ENCODE measurements around the gene OTUD3.
"Not testable (repeated sequence)": the region's sequence is repeated elsewhere in the genome, so short reads cannot be mapped to it uniquely, and the experiment has no call there.

The OTUD3 gene

GRCh38 chr1:19861034-19861433, 21.2 kb upstream of the OTUD3 start:
- Mint-ChIP-seq H3K36me3 (ENCODE audit: low read depth) (no peaks in the 10 kb centered on the region), H3K4me3 (no peak overlapping the region), H3K27ac (no peak overlapping the region), H3K4me1 (ENCODE audit: low read depth) (peaks cover 5% of the 10 kb centered on the region), H3K9me3 (peaks cover 5% of the 10 kb centered on the region), H3K27me3 (ENCODE audit: low read depth) (peaks cover 16% of the 10 kb centered on the region)

- H3K27ac Mint-ChIP-seq = no peak overlapping the region
- H3K9me3 Mint-ChIP-seq = peaks cover 5% of the 10 kb centered on the region
- H3K4me1 Mint-ChIP-seq (ENCODE audit: low read depth) = peaks cover 5% of the 10 kb centered on the region
- H3K36me3 Mint-ChIP-seq (ENCODE audit: low read depth) = no peaks in the 10 kb centered on the region
- peaks cover 23% of the 10 kb centered on the region for H3K27me3 Mint-ChIP-seq (ENCODE audit: low read depth)
- H3K4me3 Mint-ChIP-seq = no peak overlapping the region
These were observed 20.2 kb upstream of the OTUD3 start for GRCh38 chr1:19861842-19862530.

- Mint-ChIP-seq H3K36me3 (ENCODE audit: low read depth) (no peaks in the 10 kb centered on the region), H3K27me3 (ENCODE audit: low read depth) (peaks cover 25% of the 10 kb centered on the region), H3K4me3 (no peak overlapping the region), H3K27ac (no peak overlapping the region), H3K9me3 (peaks cover 5% of the 10 kb centered on the region), H3K4me1 (ENCODE audit: low read depth) (peaks cover 5% of the 10 kb centered on the region)
These were observed 19.3 kb upstream of the OTUD3 start for GRCh38 chr1:19862944-19863343.

- no peaks in the 10 kb centered on the region for H3K4me1 Mint-ChIP-seq (ENCODE audit: low read depth)
- H3K27ac Mint-ChIP-seq = no peak overlapping the region
- peaks cover 5% of the 10 kb centered on the region for H3K9me3 Mint-ChIP-seq
These were observed 17.5 kb upstream of the OTUD3 start for GRCh38 chr1:19864570-19865160.

GRCh38 chr1:19866029-19866428, 16.2 kb upstream of the OTUD3 start:
- H3K4me1 Mint-ChIP-seq (ENCODE audit: low read depth) = no peaks in the 10 kb centered on the region
- no peak overlapping the region for H3K4me3 Mint-ChIP-seq
- peaks cover 5% of the 10 kb centered on the region for H3K9me3 Mint-ChIP-seq
- no peak overlapping the region for H3K27ac Mint-ChIP-seq
- no peaks in the 10 kb centered on the region for H3K36me3 Mint-ChIP-seq (ENCODE audit: low read depth)
- peaks cover 27% of the 10 kb centered on the region for H3K27me3 Mint-ChIP-seq (ENCODE audit: low read depth)

More at GRCh38 chr1:19864570-19865160, 17.5 kb upstream of the OTUD3 start:
- H3K4me3 Mint-ChIP-seq = no peak overlapping the region
- no peaks in the 10 kb centered on the region for H3K36me3 Mint-ChIP-seq (ENCODE audit: low read depth)
- H3K27me3 Mint-ChIP-seq (ENCODE audit: low read depth) = peaks cover 34% of the 10 kb centered on the region

- Mint-ChIP-seq H3K27me3 (ENCODE audit: low read depth) (peaks cover 27% of the 10 kb centered on the region), H3K9me3 (peaks cover 5% of the 10 kb centered on the region), H3K27ac (no peak overlapping the region), H3K4me1 (ENCODE audit: low read depth) (no peaks in the 10 kb centered on the region), H3K4me3 (no peak overlapping the region), H3K36me3 (ENCODE audit: low read depth) (no peaks in the 10 kb centered on the region)
These were observed 15.4 kb upstream of the OTUD3 start for GRCh38 chr1:19866758-19867157.

GRCh38 chr1:19868575-19868974, 13.6 kb upstream of the OTUD3 start:
- H3K36me3 Mint-ChIP-seq (ENCODE audit: low read depth); H3K4me3 Mint-ChIP-seq; H3K27ac Mint-ChIP-seq; H3K9me3 Mint-ChIP-seq; H3K4me1 Mint-ChIP-seq (ENCODE audit: low read depth): not testable (repeated sequence)
- H3K27me3 Mint-ChIP-seq (ENCODE audit: low read depth) = peaks cover 30% of the 10 kb centered on the region

- H3K27ac Mint-ChIP-seq; H3K4me3 Mint-ChIP-seq; H3K36me3 Mint-ChIP-seq (ENCODE audit: low read depth); H3K9me3 Mint-ChIP-seq; H3K4me1 Mint-ChIP-seq (ENCODE audit: low read depth): not testable (repeated sequence)
- peaks cover 30% of the 10 kb centered on the region for H3K27me3 Mint-ChIP-seq (ENCODE audit: low read depth)
These were observed 12.7 kb upstream of the OTUD3 start for GRCh38 chr1:19869453-19869852.

- H3K27ac Mint-ChIP-seq = no peak overlapping the region
- H3K9me3 Mint-ChIP-seq = no peaks in the 10 kb centered on the region
- H3K4me1 Mint-ChIP-seq (ENCODE audit: low read depth) = no peaks in the 10 kb centered on the region
- H3K36me3 Mint-ChIP-seq (ENCODE audit: low read depth) = no peaks in the 10 kb centered on the region
- H3K27me3 Mint-ChIP-seq (ENCODE audit: low read depth) = peaks cover 27% of the 10 kb centered on the region
- H3K4me3 Mint-ChIP-seq = no peak overlapping the region
These were observed 12.3 kb upstream of the OTUD3 start for GRCh38 chr1:19869929-19870328.

- no peak overlapping the region for H3K4me3 Mint-ChIP-seq
- H3K36me3 Mint-ChIP-seq (ENCODE audit: low read depth) = no peaks in the 10 kb centered on the region
- no peak overlapping the region for H3K27ac Mint-ChIP-seq
- H3K4me1 Mint-ChIP-seq (ENCODE audit: low read depth) = no peaks in the 10 kb centered on the region
- H3K9me3 Mint-ChIP-seq = no peaks in the 10 kb centered on the region
- H3K27me3 Mint-ChIP-seq (ENCODE audit: low read depth) = peaks cover 22% of the 10 kb centered on the region
These were observed 10.0 kb upstream of the OTUD3 start for GRCh38 chr1:19872190-19872589.

- H3K9me3 Mint-ChIP-seq = peaks cover 3% of the 10 kb centered on the region
- peaks cover 16% of the 10 kb centered on the region for H3K27me3 Mint-ChIP-seq (ENCODE audit: low read depth)
- H3K27ac Mint-ChIP-seq = no peak overlapping the region
- no peaks in the 10 kb centered on the region for H3K36me3 Mint-ChIP-seq (ENCODE audit: low read depth)
- peaks cover 3% of the 10 kb centered on the region for H3K4me1 Mint-ChIP-seq (ENCODE audit: low read depth)
- H3K4me3 Mint-ChIP-seq = no peak overlapping the region
These were observed 4.9 kb upstream of the OTUD3 start for GRCh38 chr1:19877181-19877750.

GRCh38 chr1:19877821-19878636, 4.2 kb upstream of the OTUD3 start:
- Mint-ChIP-seq H3K9me3 (peaks cover 3% of the 10 kb centered on the region), H3K27ac (no peak overlapping the region), H3K36me3 (ENCODE audit: low read depth) (peaks cover under 1% of the 10 kb centered on the region), H3K27me3 (ENCODE audit: low read depth) (peaks cover 14% of the 10 kb centered on the region), H3K4me1 (ENCODE audit: low read depth) (peaks cover 6% of the 10 kb centered on the region), H3K4me3 (no peak overlapping the region)

GRCh38 chr1:19878637-19878985, 3.6 kb upstream of the OTUD3 start:
- Mint-ChIP-seq H3K4me3 (no peak overlapping the region), H3K4me1 (ENCODE audit: low read depth) (peaks cover 12% of the 10 kb centered on the region), H3K27me3 (ENCODE audit: low read depth) (peaks cover 14% of the 10 kb centered on the region), H3K9me3 (peaks cover 3% of the 10 kb centered on the region), H3K36me3 (ENCODE audit: low read depth) (peaks cover 3% of the 10 kb centered on the region), H3K27ac (no peak overlapping the region)

GRCh38 chr1:19879227-19879626, 3.0 kb upstream of the OTUD3 start:
- Mint-ChIP-seq H3K9me3 (peaks cover 3% of the 10 kb centered on the region), H3K4me1 (ENCODE audit: low read depth) (peaks cover 18% of the 10 kb centered on the region), H3K27ac (no peak overlapping the region), H3K4me3 (no peak overlapping the region), H3K27me3 (ENCODE audit: low read depth) (peaks cover 14% of the 10 kb centered on the region), H3K36me3 (ENCODE audit: low read depth) (peaks cover 3% of the 10 kb centered on the region)

- Mint-ChIP-seq H3K4me3 (no peak overlapping the region), H3K9me3 (peaks cover 3% of the 10 kb centered on the region), H3K27me3 (ENCODE audit: low read depth) (peaks cover 14% of the 10 kb centered on the region), H3K27ac (no peak overlapping the region), H3K4me1 (ENCODE audit: low read depth) (peaks cover 21% of the 10 kb centered on the region), H3K36me3 (ENCODE audit: low read depth) (peaks cover 6% of the 10 kb centered on the region)
These were observed 2.5 kb upstream of the OTUD3 start for GRCh38 chr1:19879661-19880060.
